ENCODE results near the gene GPR151.

GPR151 gene

DNA sequence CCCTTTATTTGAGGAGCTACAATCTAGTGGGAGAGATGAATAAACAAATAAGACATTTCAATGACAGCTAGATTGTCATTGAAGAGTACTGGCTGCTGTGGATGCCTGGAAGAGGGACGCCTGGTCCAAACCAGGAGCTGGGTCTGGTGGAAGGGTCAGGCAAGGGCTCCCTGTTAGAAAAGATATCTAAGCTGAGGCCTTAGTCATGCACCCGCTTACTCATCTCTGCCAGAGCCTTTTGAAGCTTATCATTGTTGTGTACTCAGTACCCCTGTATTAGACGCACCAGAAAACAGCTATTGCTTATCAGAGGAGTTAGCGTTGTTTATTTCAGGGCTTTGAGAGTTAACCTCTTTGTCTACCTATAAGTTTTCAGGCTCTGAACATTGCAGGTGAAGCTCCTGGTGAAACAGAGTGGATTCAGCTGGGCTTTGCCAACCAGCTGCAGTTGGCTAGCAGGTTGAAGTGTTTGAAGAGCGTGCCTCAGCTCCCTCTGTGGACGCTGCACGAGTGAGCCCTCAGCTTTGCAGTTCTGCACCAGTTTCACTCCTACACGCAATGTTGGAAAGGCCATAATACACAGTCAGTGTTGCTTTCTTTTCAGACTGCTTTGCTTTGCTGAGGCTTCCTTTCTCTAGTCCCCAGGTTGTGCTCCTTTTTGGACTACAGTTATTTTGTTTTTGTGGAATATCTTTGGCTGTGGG is 5.6 kb upstream of the GPR151 start:
- no peak for DNase-seq (ENCODE audit: low read depth)
- TF ChIP-seq, protein P1, sequence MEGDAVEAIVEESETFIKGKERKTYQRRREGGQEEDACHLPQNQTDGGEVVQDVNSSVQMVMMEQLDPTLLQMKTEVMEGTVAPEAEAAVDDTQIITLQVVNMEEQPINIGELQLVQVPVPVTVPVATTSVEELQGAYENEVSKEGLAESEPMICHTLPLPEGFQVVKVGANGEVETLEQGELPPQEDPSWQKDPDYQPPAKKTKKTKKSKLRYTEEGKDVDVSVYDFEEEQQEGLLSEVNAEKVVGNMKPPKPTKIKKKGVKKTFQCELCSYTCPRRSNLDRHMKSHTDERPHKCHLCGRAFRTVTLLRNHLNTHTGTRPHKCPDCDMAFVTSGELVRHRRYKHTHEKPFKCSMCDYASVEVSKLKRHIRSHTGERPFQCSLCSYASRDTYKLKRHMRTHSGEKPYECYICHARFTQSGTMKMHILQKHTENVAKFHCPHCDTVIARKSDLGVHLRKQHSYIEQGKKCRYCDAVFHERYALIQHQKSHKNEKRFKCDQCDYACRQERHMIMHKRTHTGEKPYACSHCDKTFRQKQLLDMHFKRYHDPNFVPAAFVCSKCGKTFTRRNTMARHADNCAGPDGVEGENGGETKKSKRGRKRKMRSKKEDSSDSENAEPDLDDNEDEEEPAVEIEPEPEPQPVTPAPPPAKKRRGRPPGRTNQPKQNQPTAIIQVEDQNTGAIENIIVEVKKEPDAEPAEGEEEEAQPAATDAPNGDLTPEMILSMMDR (conservative IDR thresholded peaks at IDR 0.05; ENCODE audit: low read depth, low read length): no peak
- H3K4me3 ChIP-seq (ENCODE audit: low read depth, low read length): no peak overlapping the region

DNA sequence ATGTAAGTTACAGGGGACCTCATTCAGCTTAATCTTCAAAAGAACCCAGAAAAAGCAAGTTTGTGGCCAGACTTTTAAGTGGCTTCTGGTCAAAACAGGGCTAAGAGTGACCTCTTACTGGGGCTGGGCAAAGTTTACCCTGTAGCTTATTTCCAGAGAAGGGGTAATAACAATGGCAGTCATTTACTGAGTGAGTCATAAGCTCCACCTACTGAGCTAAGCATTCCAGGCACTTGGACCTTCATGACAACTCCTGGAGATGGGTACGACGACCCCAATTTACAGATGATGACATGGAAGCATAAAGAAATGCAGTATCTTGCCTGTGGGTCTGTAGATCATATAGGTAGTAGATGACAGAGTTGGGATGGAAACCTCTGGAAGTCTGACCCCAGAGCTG is 4.7 kb upstream of the GPR151 start:
- no peak overlapping the region for H3K4me3 ChIP-seq (ENCODE audit: low read depth, low read length)
- no peak for DNase-seq (ENCODE audit: low read depth)
- TF ChIP-seq, protein P1 (conservative IDR thresholded peaks at IDR 0.05; ENCODE audit: low read depth, low read length): no peak

DNA sequence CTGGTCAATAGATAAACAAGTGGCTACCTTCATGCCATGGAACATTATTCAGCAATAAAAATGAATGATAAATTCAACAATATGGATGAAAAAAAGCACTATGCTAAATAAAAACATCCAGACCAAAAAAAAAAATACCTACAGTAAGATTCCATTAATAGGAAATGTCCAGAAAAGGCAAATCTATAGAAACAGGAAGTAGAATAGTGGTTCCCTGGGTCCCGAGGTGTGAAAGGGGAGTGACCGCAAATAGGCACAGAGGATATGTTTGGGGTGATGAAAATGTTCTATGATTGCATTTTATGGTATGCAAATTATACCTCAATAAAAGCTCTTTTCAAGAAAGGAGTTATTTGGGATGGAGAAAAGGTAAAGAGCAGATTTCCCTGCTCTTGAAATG is 3.6 kb upstream of the GPR151 start:
- no peak for DNase-seq (ENCODE audit: low read depth)
- TF ChIP-seq, protein P1 (conservative IDR thresholded peaks at IDR 0.05; ENCODE audit: low read depth, low read length): no peak
- no peak overlapping the region for H3K4me3 ChIP-seq (ENCODE audit: low read depth, low read length)

DNA sequence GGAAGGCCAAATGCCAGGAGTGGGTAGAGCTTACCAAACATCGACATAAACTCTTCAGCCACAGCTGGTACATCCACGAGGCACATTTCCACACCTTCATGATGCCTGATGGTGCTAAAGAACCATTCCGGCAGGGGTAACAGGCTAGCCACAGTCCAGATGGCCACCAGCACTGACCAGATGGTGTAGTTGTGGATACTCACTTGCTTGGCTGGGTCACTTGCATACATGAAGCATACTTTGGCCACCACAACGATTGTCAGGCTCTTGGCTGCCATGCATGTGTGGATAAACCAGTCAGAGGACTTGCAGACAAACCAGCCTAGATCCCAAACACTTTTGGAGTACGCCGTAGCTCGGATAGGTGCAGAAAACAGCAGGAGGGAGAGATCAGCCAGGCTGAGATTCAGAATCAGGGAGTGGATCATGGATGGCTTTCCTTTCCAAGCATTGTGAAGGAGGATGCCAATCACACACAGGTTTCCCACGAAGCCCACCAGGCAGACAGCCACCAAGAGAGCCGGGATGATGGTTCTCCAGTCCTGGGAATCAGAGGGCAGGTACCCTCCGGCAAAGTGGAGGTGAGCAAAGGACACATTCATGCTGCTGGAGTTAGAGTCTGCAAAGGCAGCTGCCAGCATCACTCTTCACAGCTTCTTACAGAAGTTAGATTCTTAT is 378 bp downstream of the GPR151 start:
- TF ChIP-seq, protein P1 (conservative IDR thresholded peaks at IDR 0.05; ENCODE audit: low read depth, low read length): no peak
- DNase-seq (ENCODE audit: low read depth): no peak
- no peak overlapping the region for H3K4me3 ChIP-seq (ENCODE audit: low read depth, low read length)

DNA sequence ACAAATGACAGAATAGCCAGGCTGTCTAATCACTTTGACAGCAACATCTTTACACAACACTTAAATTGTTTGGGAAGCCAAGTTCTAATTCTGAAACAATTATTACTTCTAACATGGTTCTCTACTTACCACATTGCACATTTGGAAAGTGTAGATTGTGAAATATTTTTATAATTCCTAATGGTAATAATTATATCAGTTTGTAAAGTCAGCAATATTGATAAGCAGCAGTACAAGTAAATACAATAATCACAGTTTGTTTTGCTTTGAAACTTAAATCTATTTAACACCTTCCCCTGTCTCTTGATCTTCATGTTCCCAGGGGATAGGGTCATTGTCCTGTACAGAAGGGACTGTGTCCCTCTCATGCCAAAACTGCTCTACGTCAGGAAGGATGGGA is 1.4 kb downstream of the GPR151 start:
- TF ChIP-seq, protein P1 (conservative IDR thresholded peaks at IDR 0.05; ENCODE audit: low read depth, low read length): no peak
- no peak overlapping the region for H3K4me3 ChIP-seq (ENCODE audit: low read depth, low read length)
- DNase-seq (ENCODE audit: low read depth): no peak

DNA sequence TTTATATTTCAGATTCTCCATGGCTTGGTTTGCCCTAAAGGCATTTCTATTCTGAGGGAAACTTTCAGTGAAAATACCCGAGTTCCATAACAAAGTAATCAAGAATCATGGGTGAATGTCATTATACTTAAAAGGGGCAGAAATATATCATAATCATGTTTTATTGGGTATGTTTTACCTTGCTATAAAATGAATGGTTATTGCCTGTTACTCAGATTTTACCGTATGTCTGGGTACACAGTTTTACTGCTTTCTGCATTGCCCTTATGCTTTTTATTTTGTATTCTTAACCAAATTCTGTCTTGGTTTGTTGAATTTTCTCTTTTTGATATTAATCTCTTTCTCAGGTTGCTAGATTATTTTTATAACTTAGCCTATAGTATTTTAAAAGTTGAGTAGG is 2.5 kb downstream of the GPR151 start:
- H3K4me3 ChIP-seq (ENCODE audit: low read depth, low read length): no peak overlapping the region
- DNase-seq (ENCODE audit: low read depth): no peak
- TF ChIP-seq, protein P1 (conservative IDR thresholded peaks at IDR 0.05; ENCODE audit: low read depth, low read length): no peak

Data from choroid plexus epithelial cell (primary cell).